ENCODE data around the gene SGK1.
A peak's percentile ranks its signal among the peaks of the same experiment; 100 is the strongest.
"Not testable (repeated sequence)": the region's sequence is repeated elsewhere in the genome, so short reads cannot be mapped to it uniquely, and the experiment has no call there.

The SGK1 gene

DNA sequence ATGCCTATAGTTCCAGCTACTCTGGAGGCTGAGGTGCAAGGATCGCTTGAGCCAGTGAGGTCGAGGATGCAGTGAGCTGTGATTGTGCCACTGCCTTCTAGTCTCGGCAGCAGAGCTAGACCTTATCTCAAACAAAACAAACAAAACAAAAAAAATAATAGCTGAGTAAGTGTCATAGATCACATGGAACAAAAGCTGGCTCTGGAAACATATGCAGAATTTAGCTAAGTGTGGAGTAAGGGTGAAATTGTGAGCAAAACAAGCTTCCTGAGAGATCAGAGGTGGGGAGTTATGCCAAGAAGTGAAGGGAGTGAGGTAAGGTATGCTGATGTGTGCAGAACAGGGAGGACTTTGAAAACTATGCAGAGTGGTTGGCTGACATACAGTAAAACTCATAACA is 18.7 kb downstream of the SGK1 start:
- DNase-seq: no peak

DNA sequence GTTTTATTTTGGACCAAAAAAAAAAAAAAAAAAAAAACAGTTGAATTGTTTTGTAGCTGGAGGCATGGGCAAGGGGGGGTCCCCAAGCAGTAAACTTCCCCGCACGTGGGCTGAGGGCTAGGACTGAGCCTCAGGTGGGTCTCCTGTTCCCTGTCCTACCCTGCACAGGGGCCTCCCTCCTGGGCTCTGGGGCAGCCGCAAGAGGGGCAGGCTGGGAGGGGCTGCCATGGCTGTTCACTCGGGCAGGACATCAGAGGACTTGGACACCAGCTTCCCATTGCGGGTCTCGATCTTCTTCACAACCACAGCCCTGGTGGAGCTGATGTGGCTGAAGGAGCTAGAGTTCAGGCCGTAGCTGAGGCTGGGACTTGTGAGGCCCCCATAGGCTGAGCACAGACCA is 21.1 kb downstream of the SGK1 start:
- DNase-seq: no peak

DNA sequence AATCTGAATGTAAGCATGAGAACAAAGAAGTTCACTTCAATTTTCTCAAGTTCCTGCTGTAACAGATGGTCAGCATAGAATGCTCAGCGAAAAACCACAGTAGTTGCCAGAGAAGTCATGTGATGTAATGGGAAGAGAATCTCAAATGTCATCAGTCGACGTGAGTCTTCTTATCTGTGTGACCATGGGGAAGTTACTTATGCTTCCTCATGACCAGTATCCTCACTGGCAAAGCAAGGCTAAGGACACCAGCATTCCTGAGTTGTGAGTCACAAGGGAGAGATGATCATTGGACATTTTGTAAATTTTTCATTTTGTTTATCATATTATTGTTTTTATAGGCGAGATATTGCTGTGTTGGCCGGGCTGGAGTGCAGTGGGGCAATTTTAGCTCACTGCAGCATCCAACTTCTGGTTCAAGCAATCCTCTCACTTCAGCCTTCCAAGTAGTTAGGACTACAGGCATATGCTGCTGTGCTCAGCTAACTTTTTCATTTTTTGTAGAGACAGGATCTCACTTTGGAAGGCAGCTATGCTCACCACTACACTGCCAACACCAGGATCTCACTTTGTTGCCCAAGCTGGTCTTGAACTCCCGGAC is 21.9 kb downstream of the SGK1 start:
- DNase-seq: no peak

DNA sequence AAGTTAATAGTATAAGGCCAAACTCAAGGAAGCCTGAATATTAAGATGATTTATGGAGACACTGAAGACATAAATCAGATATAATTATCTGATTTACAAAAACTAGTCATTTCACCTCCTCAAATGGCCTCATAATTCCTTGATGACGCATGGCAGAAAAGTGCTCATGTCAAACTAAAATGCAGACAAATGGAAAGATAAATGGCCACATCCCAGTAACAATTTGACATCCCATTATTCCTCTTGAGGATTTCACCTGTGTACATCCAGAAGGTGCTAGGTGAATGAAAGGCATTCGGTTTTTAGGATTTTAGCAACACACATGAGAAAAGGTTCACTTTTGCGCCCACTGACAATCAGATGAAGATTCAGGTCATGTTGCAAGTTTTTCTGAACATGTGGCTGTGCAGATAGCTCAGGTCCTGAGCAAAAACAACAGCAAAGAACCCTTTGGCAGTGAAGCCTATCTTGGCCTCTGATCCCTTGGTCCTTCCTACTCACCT is 24.2 kb downstream of the SGK1 start:
- DNase-seq: no peak

DNA sequence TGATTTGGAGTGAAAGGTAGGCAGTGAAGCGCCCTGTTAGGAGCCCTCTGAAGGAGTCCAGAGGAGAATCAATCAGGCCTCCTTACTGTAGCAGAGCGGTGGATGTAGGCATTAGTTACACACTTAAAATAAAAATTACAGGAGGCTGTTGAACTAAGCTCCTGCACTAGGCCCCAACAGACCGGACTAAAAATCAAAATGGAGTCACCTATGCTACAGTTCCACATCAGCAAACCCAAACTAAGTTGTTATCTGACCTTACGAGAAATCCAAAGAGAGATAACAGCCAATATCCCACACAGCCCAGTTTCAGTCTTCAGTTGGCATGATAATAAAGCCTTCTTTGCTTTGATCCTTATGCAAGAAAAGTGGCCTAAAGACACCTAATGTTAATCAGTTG is 26.8 kb downstream of the SGK1 start:
- DNase-seq: no peak

DNA sequence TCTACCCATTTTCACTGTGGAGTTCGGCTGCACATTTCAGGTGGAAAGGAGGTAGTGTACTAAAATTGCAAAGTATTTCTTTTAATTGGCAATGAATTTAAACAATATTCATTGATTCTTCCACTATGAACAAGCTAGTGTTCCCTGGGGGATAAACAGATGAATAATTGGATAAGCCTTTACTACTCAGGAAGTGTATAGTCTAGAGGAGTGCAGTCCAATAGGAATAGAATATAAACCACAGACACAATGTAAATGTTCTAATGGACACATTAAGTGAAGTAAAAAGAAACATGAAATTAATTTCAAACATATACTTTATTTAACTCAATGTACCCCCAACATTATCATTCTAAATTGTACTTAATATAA is 28.7 kb downstream of the SGK1 start:
- DNase-seq: no peak

DNA sequence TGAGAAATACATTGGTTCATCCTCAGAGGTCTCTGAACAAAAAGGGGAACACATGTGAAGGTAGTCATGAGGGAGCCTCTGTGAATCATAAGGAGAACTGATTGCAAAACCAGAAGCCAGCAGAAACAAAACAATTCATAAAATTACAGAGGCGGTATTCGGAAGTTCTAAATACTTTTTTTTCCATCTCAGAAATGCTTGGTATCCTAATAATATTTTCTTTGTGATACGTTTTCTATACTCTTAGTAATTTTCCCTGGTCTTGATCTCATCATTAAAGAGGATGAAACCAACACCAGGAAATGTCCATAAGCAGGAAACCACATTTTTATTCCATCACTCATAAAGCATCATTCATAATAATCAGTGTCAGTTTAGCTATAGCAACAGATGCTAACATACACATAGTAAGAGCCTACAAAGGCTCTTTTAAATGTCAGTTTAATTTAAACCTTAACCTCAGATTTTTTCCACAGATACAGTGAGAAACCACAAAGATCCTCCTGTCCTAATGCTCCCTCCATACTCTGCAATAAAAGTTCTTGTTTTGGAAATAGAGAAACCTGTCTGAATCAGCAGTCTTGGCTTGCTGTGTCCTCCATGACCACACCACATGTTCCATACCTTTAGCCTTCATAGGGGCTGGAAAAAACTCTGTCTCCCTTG is 29.2 kb downstream of the SGK1 start:
- DNase-seq: no peak

DNA sequence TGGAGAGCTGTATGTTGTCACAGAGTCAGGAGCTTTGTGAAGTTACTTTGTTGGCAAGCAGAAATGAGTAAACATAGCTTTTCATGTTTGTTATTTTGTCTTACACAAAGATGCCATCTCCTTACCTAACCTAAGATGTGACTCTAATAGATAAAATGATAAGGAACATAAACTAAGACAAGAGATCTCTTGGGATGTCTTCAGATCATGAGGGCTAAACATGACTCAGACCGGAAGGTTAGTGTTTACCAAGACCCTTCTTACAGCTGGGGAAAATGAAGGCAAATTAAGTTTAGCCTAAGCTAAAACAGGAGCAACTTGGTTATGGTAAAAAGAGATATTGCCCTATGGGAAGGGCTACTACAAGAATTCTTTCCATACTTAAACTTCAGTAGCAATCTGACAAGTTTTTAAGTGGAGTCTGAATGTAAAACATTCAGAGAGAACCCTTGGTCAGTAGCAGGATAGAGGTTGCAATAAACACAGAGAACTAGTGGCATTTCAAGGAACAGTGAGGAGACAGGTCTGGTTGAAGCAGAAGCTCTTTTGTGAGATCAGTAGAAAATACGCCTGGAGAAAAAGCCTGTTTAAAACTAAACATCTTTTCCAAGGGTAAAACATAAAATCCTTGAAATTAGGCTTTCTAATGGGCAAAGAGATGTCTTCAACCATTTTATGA is 29.9 kb downstream of the SGK1 start:
- DNase-seq: no peak

DNA sequence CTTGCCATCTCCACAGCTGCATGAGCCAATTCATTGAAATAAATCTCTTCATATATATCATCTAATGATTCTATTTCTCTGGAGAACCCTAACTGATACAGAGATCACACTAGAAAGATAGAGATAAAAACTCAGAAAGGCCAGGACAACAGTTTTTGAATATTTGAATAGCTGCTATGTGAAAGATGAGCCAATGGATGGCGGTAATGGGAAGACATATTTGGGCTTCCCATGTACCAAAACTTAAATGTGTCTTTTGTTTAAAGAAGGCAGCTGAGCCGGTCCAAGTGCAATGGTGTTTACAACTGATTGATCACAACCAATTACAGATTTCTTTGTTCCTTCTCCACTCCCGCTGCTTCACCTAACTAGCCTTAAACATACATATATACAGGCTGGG is 35.1 kb downstream of the SGK1 start:
- no peak for DNase-seq

DNA sequence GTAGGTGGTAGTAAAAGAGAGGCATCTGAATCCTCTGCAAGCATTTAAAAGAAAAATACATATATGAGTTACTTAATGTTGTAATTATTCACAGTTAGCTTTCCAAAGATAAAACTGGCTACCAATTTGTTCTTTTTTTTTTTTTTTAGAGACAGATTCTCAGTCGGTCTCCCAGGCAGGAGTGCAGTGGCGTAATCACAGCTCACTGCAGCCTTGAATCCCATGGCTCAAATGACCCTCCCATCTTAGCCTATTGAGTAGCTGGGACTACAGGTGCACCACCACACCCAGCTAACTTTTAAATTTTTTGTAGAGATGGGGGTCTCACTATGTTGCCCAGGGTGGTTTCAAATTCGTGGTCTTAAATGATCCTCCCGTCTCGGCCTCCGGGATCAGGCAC is 36.5 kb downstream of the SGK1 start:
- DNase-seq: no peak

DNA sequence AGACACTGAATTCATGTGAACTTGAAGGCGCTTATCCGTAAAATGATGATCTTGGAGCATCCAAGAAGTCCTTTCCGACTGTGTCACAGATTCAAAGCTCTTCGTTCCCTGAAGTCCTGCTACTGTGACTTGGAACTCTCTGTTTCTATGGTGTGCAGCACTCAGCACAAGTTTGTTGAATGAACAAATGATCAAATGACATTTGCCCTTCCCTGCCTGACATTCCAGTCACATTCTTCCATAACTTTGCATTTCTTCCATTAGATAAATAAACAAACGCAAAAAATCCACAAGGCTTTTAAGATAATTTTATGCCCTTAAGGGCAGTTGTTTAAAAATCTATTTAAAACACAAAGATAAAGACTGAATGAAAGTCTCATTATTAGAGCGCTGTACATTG is 39.9 kb downstream of the SGK1 start:
- DNase-seq: no peak

DNA sequence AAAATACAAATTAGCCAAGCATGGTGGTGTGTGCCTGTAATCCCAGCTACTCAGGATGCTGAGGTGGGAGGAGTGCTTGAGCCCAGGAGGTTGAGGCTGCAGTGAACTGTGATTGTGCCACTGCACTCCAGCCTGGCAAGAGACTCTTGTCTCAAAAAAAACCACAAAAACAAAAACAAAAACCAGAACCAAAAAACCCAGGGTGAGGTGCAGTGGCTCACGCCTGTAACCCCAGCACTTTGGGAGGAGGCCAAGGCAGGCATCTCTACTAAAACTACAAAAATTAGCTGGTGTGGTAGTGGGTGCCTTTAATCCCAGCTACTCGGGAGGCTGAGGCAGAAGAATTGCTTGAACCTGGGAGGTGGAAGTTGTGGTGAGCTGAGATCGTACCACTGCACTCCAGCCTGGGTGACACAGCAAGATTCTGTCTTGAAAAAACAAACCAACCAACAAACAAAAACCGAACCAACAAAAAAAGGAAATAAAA is 41.0 kb downstream of the SGK1 start:
- peak; percentile 24 for DNase-seq

DNA sequence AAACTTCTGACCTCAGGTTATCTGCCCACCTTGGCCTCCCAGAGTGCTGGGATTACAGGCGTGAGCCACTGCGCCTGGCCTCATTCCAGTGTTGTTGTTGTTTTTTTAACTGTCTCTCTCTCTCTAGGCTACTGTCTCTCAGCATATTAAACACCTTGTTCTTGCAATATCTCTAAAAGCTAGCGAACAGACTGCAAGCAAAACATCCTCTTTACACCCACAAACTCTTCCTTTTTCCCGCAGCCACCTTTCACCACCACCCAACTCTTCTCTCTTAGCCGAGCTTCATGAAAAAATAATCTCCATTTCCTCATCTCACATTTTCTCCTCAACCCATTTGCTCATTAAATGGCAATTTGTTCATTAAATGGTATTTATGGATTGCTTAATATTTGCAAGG is 45.5 kb downstream of the SGK1 start:
- no peak for DNase-seq

DNA sequence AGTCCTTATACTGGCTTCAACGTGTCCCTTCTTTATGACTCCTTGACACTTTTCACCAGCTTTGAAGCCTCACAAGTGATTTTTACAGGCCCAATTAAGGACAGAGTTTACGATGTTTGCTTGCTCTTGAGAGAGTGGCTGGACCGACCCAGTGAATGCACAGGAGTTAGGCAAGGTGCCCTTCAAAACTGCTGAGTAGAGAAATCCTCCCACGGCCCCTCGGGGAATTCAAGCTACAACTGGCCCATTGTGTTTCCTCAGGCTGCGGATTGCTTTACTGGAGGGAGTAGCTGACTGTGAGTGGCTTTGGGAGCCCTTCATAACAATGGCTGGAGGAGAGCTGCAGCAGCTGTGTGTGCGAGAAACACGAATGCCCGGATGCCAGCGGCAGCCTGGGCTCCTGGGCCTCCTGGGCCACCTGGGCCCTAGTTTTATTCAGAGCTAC is 50.0 kb downstream of the SGK1 start:
- no peak for DNase-seq

DNA sequence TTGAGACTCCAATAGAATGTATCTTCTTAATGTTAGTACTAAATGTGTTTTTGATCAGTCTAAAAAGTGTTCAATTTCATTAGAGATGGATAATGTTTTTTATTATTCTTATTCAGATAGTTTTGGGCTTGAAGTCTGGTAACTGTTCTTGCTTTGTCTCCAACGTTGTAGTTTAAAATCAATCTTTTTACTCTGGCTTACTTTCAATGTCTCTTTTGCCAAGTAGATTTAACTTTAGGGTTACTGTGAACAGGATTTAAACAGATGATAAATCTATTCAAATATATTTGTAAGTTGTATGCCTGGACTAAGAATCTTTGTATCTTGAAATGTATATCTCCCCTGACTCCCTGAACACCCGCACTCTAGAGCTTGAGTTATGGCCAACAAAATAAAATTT is 51.1 kb downstream of the SGK1 start:
- no peak for DNase-seq

DNA sequence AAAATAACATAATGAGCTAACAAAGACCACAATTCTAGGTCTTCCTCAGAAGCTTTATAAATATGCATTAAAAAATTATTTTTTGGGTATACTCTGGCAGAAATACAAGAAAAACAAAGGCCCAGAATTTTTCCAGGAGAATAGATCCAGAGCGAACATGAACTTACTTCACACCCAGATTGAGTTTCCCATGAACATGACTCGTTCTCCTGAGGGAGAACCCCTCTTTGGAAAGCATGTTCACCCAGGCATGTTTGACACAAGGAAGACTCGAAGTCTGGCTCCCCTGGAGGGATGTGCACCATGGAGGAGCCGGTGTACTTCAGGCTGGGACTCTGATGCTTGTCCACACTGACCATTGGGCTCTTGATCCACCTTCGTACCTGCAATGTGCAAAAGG is 56.1 kb downstream of the SGK1 start:
- DNase-seq: no peak

DNA sequence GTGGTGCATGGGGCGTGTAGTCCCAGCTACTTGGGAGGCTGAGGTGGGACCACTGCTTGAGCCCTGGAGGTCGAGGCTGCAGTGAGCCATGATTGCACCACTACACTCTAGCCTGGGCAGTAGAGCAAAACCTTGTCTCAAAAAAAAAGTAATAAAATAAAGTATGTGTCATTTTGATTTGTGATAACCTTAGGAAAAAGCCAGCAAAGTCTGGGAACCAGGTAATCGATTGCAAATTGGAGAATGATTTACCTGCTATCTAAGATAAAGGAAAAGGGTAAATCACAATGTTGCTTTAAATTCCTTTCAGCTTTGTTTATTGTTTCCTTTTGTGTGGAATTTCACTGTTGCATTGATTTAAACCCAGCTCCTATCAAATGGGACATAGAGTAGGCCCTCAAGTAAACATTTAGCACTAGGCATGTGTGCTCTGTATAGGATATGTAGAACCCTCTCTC is 59.0 kb downstream of the SGK1 start:
- DNase-seq: no peak

DNA sequence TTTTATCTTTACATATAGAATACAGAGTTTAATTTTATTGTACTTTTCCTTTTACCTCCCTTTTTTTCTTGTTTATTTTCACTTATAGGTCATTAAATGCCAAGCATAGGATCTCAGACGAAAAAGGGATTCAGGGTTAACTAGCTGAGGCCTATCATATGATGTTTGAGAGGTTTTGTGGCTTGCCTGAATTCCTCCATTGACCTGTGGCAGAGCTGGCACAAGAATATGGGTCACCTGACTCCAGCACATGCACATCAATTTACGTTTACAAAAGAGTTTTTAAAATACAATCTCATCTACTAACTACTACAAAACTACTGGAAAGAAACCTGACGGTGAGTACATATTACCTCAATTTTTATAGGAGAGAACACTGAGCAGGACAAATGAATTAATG is 60.4 kb downstream of the SGK1 start:
- no peak for DNase-seq

DNA sequence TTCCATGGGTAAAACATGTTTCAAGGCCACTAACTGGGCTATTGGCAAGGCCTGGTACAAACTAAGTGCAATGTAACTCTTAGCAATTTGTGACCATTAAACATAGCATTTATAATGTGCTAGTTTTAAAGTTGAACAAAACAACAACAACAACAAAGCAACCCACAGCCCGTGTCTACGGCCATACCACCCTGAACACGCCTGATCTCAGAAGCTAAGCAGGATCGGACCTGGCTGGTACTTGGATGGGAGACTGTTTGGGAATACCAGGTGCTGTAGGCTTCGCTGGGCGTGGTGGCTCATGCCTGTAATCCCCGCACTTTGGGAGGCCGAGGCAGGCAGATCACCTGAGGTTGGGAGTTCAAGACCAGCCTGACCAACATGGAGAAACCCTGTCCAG is 61.0 kb downstream of the SGK1 start:
- DNase-seq: no peak

DNA sequence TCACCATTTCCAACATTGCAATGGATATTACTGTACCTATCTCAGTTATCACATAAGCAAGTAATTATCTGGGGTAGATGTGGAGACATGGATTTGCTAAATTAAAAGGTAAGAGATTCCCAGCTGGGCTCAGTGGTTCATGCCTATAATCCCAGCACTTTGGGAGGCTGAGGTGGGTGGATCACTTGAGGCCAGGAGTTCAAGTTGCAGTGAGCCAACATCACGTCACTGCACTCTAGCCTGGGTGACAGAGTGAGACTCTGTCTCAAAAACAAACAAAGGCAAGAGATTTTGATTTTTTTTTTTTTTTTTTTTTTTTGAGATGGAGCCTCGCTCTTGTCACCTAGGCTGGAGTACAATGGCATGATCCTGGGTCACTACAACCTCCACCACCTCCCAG is 62.6 kb downstream of the SGK1 start:
- DNase-seq: not testable (repeated sequence)

DNA sequence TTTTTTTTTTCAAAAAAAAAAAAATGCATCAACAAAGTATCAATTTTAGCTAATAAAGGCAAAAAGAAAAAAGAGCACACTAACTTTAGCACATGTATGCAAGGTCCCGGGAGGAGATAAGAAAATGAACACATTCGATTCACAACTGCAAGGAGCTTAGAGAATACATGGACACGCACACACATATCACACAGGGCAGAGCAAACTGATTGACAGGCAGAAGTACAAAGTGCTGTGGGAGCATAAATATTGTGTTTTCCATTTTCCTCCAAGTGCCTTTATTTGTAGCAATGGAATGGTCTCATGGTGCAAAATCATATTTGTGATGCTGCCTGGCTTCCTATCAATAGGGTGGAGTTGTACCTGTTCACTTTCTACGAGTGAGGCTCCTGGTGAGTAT is 63.8 kb downstream of the SGK1 start:
- DNase-seq: no peak

DNA sequence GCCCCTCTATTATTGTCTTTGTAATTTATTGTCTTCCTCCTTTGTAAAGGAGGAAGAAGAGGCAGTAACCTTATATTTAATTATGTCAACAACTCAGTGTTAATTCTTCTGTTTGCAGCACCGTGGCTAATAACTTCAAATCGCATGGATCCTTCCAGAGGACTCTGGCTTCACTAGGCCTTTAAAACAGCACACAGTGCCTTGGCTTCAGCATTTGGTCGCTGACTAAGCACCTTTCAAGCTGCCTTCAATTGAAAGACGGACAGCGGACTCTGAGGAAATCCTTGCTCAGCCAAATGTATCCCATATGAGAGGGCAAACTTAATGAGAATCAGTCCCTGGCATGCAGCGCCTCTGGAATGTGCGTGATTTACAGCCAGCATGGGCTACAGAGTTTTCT is 64.2 kb downstream of the SGK1 start:
- no peak for DNase-seq

DNA sequence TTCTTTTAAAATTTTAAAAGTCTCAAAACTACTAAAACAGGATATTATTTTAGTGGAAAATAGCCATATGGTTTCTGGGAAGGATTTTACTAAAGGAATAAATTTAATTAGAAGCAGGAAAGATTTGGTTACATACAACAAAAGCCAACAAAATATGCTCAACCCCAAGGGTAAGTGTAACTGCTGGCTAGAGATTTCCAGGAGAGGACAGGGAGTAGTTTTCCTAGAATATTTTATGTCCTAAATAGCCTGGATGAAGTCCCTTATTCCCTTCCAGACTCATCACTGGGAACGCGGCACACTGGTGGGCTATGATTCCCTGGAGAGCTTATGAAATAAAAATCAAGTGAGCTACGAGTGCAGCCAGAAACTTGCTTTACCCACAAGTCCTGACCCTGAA is 66.6 kb downstream of the SGK1 start:
- DNase-seq: no peak

DNA sequence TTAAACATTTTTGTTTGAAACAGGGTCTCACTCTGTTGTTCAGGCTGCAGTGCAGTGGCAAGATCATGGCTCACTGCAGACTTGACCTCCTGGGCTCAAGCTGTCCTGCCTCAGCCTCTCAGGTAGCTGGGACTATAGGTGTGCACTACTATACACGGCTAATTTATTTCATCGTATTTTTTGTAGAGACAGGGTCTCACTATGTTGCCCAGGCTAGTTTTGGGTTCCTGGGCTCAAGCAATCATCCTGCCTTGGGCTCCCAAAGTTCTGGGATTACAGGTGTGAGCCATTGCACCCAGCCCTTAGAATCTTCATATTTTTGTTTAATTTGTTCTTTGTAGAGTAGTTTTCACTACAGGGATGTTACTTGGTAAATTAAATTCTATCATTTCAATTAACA is 67.1 kb downstream of the SGK1 start:
- DNase-seq: no peak
